ENCODE data around the gene PEX14. TPM values are rescaled to one million over a fixed set of nuclear protein-coding genes. Genes with fewer than 3 reads are reported as not detected.

PEX14 gene
- total RNA-seq, 2 donors from 2014 or later: 24.3 to 26.0 TPM

GRCh38 chr1:10615332-10615731 lies 140.6 kb downstream of the PEX14 start:
- Histone ChIP-seq H3K4me3 (ENCODE audit: low read length) (no peak overlapping the region), H3K36me3 (ENCODE audit: control insufficient read depth, insufficient read depth, low read length) (no peaks in the 10 kb centered on the region), H3K9me3 (ENCODE audit: control insufficient read depth, low read length) (no peaks in the 10 kb centered on the region), H3K9ac (ENCODE audit: extremely low read depth, low read length, poor library complexity, severe bottlenecking) (no peak overlapping the region), H3K4me1 (ENCODE audit: control insufficient read depth, insufficient read depth, low read length) (no peaks in the 10 kb centered on the region), H3K27ac (ENCODE audit: low read depth, low read length) (no peak overlapping the region), H3K27me3 (ENCODE audit: control insufficient read depth, insufficient read depth, low read length, poor library complexity, severe bottlenecking) (no peaks in the 10 kb centered on the region)
- TF ChIP-seq CTCF (conservative IDR thresholded peaks at IDR 0.05): no peak
- DNase-seq: peak; percentile 25
- peak overlapping the region; percentile 65 for H3K27ac Mint-ChIP-seq
- H3K4me3 Mint-ChIP-seq: no peak overlapping the region
- no peaks in the 10 kb centered on the region for H3K27me3 Mint-ChIP-seq (ENCODE audit: insufficient read depth)
- 93 to 94% methylated on average over 13 of the region's 13 CpGs for WGBS, 2 experiments (ENCODE audit: insufficient coverage in 1 of 2, insufficient read length in 1 of 2)
- H3K4me1 Mint-ChIP-seq: peaks cover 4% of the 10 kb centered on the region
- H3K9me3 Mint-ChIP-seq: no peaks in the 10 kb centered on the region
- H3K36me3 Mint-ChIP-seq (ENCODE audit: low read depth): peaks cover 2% of the 10 kb centered on the region

- H3K4me1 Mint-ChIP-seq: peaks cover 4% of the 10 kb centered on the region
- H3K9me3 Mint-ChIP-seq: no peaks in the 10 kb centered on the region
- Histone ChIP-seq H3K9me3 (ENCODE audit: control insufficient read depth, low read length) (no peaks in the 10 kb centered on the region), H3K27ac (ENCODE audit: low read depth, low read length) (no peak overlapping the region), H3K27me3 (ENCODE audit: control insufficient read depth, insufficient read depth, low read length, poor library complexity, severe bottlenecking) (no peaks in the 10 kb centered on the region), H3K9ac (ENCODE audit: extremely low read depth, low read length, poor library complexity, severe bottlenecking) (no peak overlapping the region), H3K36me3 (ENCODE audit: control insufficient read depth, insufficient read depth, low read length) (no peaks in the 10 kb centered on the region), H3K4me3 (ENCODE audit: low read length) (no peak overlapping the region), H3K4me1 (ENCODE audit: control insufficient read depth, insufficient read depth, low read length) (no peaks in the 10 kb centered on the region)
- peak; percentile 47 for DNase-seq
- no peak for TF ChIP-seq CTCF (conservative IDR thresholded peaks at IDR 0.05)
- no peak overlapping the region for H3K4me3 Mint-ChIP-seq
- 87 to 93% methylated on average over 10 to 27 of the region's 27 CpGs for WGBS, 2 experiments (ENCODE audit: insufficient coverage in 1 of 2, insufficient read length in 1 of 2)
- H3K27me3 Mint-ChIP-seq (ENCODE audit: insufficient read depth): no peaks in the 10 kb centered on the region
- H3K27ac Mint-ChIP-seq: peak overlapping the region; percentile 65
- peaks cover 2% of the 10 kb centered on the region for H3K36me3 Mint-ChIP-seq (ENCODE audit: low read depth)
These were observed 141.4 kb downstream of the PEX14 start for GRCh38 chr1:10615932-10616671.

- H3K9me3 Mint-ChIP-seq: no peaks in the 10 kb centered on the region
- H3K36me3 ChIP-seq (ENCODE audit: control insufficient read depth, insufficient read depth, low read length): no peaks in the 10 kb centered on the region
- H3K4me3 Mint-ChIP-seq: no peak overlapping the region
These were observed 141.9 kb downstream of the PEX14 start for GRCh38 chr1:10616696-10617095.

More at GRCh38 chr1:10616696-10617095, 141.9 kb downstream of the PEX14 start:
- DNase-seq: peak; percentile 13
- H3K9ac ChIP-seq (ENCODE audit: extremely low read depth, low read length, poor library complexity, severe bottlenecking): no peak overlapping the region
- H3K9me3 ChIP-seq (ENCODE audit: control insufficient read depth, low read length): no peaks in the 10 kb centered on the region
- Mint-ChIP-seq H3K36me3 (ENCODE audit: low read depth) (peaks cover 2% of the 10 kb centered on the region), H3K4me1 (peaks cover 4% of the 10 kb centered on the region), H3K27me3 (ENCODE audit: insufficient read depth) (no peaks in the 10 kb centered on the region), H3K27ac (no peak overlapping the region)
- H3K4me1 ChIP-seq (ENCODE audit: control insufficient read depth, insufficient read depth, low read length): no peaks in the 10 kb centered on the region
- 91 to 94% methylated on average over 15 of the region's 15 CpGs for WGBS, 2 experiments (ENCODE audit: insufficient coverage in 1 of 2, insufficient read length in 1 of 2)
- H3K4me3 ChIP-seq (ENCODE audit: low read length): no peak overlapping the region
- no peaks in the 10 kb centered on the region for H3K27me3 ChIP-seq (ENCODE audit: control insufficient read depth, insufficient read depth, low read length, poor library complexity, severe bottlenecking)
- no peak overlapping the region for H3K27ac ChIP-seq (ENCODE audit: low read depth, low read length)
- no peak for TF ChIP-seq CTCF (conservative IDR thresholded peaks at IDR 0.05)

All from endodermal cell (in vitro differentiated cells).